ENCODE measurements around the gene RIPPLY3.
"Not testable (repeated sequence)": the region's sequence is repeated elsewhere in the genome, so short reads cannot be mapped to it uniquely, and the experiment has no call there.

GRCh38 chr21:36989199-36989698 lies 17.3 kb upstream of the RIPPLY3 start:
- TF ChIP-seq ZIK1 (CRISPR knock-in tag; IDR thresholded peaks at IDR 0.05; ENCODE audit: borderline replicate concordance, low read depth); POLR2A (IDR thresholded peaks at IDR 0.05; ENCODE audit: insufficient read depth in 1 of 2, low read depth in 2 of 2, low read length in 2 of 2); POLR2AphosphoS2 (IDR thresholded peaks at IDR 0.05; ENCODE audit: low read depth, low read length); CTCF (CRISPR knock-in tag; IDR thresholded peaks at IDR 0.05); MED13 (CRISPR knock-in tag; IDR thresholded peaks at IDR 0.05); HDAC1 (CRISPR knock-in tag; IDR thresholded peaks at IDR 0.05); ZNF414 (CRISPR knock-in tag; IDR thresholded peaks at IDR 0.05); NFYB (CRISPR knock-in tag; IDR thresholded peaks at IDR 0.05); MEF2D (CRISPR knock-in tag; IDR thresholded peaks at IDR 0.05): not testable (repeated sequence)

Data from HepG2 (cell line).